H1 (cell line): Measurements from ENCODE around the gene TRIM71. TPM values are rescaled to one million over a fixed set of nuclear protein-coding genes. Genes with fewer than 3 reads are reported as not detected.

Experiments
- CTCF ChIA-PET: fragments of 300-600 bp; sonication (Branson Sonifier 250); formaldehyde crosslinking; loops from one replicate; lab custom pipeline; 2021; ENCODE audit not compliant: partially characterized antibody; lab: Charles Lee
- POLR2A ChIA-PET: fragments of 300-600 bp; sonication (Branson Sonifier 250); formaldehyde crosslinking; loops from one replicate; lab custom pipeline; 2021; ENCODE audit warnings: inconsistent platforms; ENCODE audit not compliant: partially characterized antibody; lab: Charles Lee
- DNase-seq, 2 experiments: peaks; one replicate each; pipeline versions ENCODE4 v3.0.0 to v3.0.0-alpha.2; 2010 to 2022; ENCODE audit warnings: low spot score in 2 of 2, low read depth in 1 of 2, mixed read lengths in 1 of 2
- FAIRE-seq: peaks from 2 replicates; lab custom pipeline; 2011; peaks lifted over from hg19 to GRCh38; lab: Jason Lieb, UNC
- H2AFZ ChIP-seq: 2 replicates; pipeline ENCODE4 v1.8.1; 2012; ENCODE audit warnings: low read length, inconsistent platforms
- H2AK5ac ChIP-seq: 2 replicates; pipeline ENCODE4 v1.6.1; 2013; ENCODE audit warnings: low read depth, low read length
- H2BK120ac ChIP-seq: replicated peaks from 2 replicates; pipeline ENCODE3; 2013; ENCODE audit warnings: low read depth, low read length, inconsistent platforms
- H2BK12ac ChIP-seq: 2 replicates; pipeline ENCODE4 v1.6.1; 2013; ENCODE audit warnings: low read depth, low read length
- H2BK15ac ChIP-seq: 2 replicates; pipeline ENCODE4 v1.6.1; 2013; ENCODE audit warnings: low read length
- H2BK20ac ChIP-seq: 2 replicates; pipeline ENCODE4 v1.6.1; 2013; ENCODE audit warnings: low read length
- H2BK5ac ChIP-seq: 2 replicates; pipeline ENCODE4 v1.6.1; 2013; ENCODE audit warnings: low read depth, low read length
- H3K14ac ChIP-seq: 2 replicates; pipeline ENCODE4 v1.6.1; 2013; ENCODE audit warnings: inconsistent platforms; ENCODE audit not compliant: insufficient read length
- H3K18ac ChIP-seq: 2 replicates; pipeline ENCODE4 v1.6.1; 2013; ENCODE audit warnings: low read length; ENCODE audit errors: extremely low read depth
- H3K23ac ChIP-seq: 2 replicates; pipeline ENCODE4 v1.6.1; 2013; ENCODE audit warnings: inconsistent platforms; ENCODE audit not compliant: insufficient read length
- H3K23me2 ChIP-seq: 2 replicates; pipeline ENCODE4 v1.6.1; 2013; ENCODE audit warnings: low read depth, low read length
- H3K27ac ChIP-seq: 2 replicates; pipeline ENCODE4 v1.6.1; 2011; ENCODE audit warnings: low read depth, low read length, inconsistent platforms
- H3K27me3 ChIP-seq, 4 experiments: replicated peaks in 1 of 4; 1 replicate in 1 of 4; 2 replicates in 3 of 4; pipeline versions ENCODE4 v1.6.1 to v1.8.1; 2011 to 2013; ENCODE audit warnings: low read length in 3 of 4, mild to moderate bottlenecking in 3 of 4, inconsistent platforms in 2 of 4, mixed read lengths in 2 of 4, moderate library complexity in 1 of 4; ENCODE audit not compliant: control insufficient read depth in 3 of 4, insufficient read depth in 3 of 4; ENCODE audit errors: extremely low read depth in 1 of 4
- H3K36me3 ChIP-seq, 4 experiments: 2 replicates each; pipeline versions ENCODE4 v1.6.1 to v1.8.1; 2011 to 2013; ENCODE audit warnings: mild to moderate bottlenecking in 4 of 4, low read length in 3 of 4, moderate library complexity in 2 of 4, control low read depth in 1 of 4, inconsistent platforms in 1 of 4; ENCODE audit not compliant: insufficient read depth in 4 of 4, control insufficient read depth in 2 of 4
- H3K4ac ChIP-seq: replicated peaks from 2 replicates; pipeline ENCODE3; 2013; ENCODE audit warnings: low read length, low read depth, mixed read lengths, inconsistent platforms; ENCODE audit not compliant: insufficient read length
- H3K4me1 ChIP-seq, 4 experiments: replicated peaks in 1 of 4; 1 replicate in 1 of 4; 2 replicates in 3 of 4; pipeline versions ENCODE4 v1.6.1 to v1.8.1; 2011 to 2013; ENCODE audit warnings: low read length in 3 of 4, inconsistent platforms in 2 of 4, mixed read lengths in 1 of 4; ENCODE audit not compliant: insufficient read depth in 4 of 4, control insufficient read depth in 3 of 4
- H3K4me2 ChIP-seq, 2 experiments: 2 replicates each; pipeline versions ENCODE4 v1.6.1 to v1.8.1; 2011 to 2013; ENCODE audit warnings: low read depth in 2 of 2, low read length in 2 of 2, control low read depth in 1 of 2, inconsistent platforms in 1 of 2, mild to moderate bottlenecking in 1 of 2; ENCODE audit not compliant: insufficient read depth in 1 of 2
- H3K4me3 ChIP-seq, 4 experiments: fragments of 200-600, 300-600 bp in 1 of 4; sonication (generic), shearing (Covaris generic), sonication (Bioruptor Twin) in 1 of 4; 2 replicates each; pipeline versions ENCODE4 v1.5.1 to v1.8.1; 2011 to 2016; ENCODE audit warnings: low read length in 4 of 4, low read depth in 3 of 4, control low read depth in 2 of 4, inconsistent platforms in 2 of 4, mild to moderate bottlenecking in 2 of 4, mixed read lengths in 1 of 4, moderate library complexity in 1 of 4; ENCODE audit not compliant: insufficient read depth in 2 of 4; ENCODE audit errors: extremely low read depth in 1 of 4
- H3K56ac ChIP-seq: replicated peaks from 2 replicates; pipeline ENCODE3; 2013; ENCODE audit warnings: low read depth, mild to moderate bottlenecking, mixed read lengths, low read length, inconsistent platforms; ENCODE audit not compliant: insufficient read length
- H3K79me1 ChIP-seq: 2 replicates; pipeline ENCODE4 v1.6.1; 2013; ENCODE audit warnings: low read depth, low read length, control low read depth
- H3K79me2 ChIP-seq, 2 experiments: 2 replicates each; pipeline versions ENCODE4 v1.6.1 to v1.8.1; 2012 to 2013; ENCODE audit warnings: low read length in 2 of 2, mild to moderate bottlenecking in 2 of 2, inconsistent platforms in 1 of 2; ENCODE audit not compliant: insufficient read depth in 2 of 2, control insufficient read depth in 1 of 2
- H3K9ac ChIP-seq, 4 experiments: replicated peaks in 1 of 4; 1 replicate in 1 of 4; 2 replicates in 3 of 4; pipeline versions ENCODE4 v1.6.1 to v1.8.1; 2011 to 2013; ENCODE audit warnings: low read depth in 3 of 4, low read length in 3 of 4, control low read depth in 2 of 4, mild to moderate bottlenecking in 2 of 4, moderate library complexity in 2 of 4, inconsistent platforms in 1 of 4; ENCODE audit errors: extremely low read depth in 1 of 4
- H3K9me3 ChIP-seq, 2 experiments: 2 replicates each; pipeline versions ENCODE4 v1.6.1 to v1.8.1; 2012 to 2013; ENCODE audit warnings: mild to moderate bottlenecking in 2 of 2, moderate library complexity in 2 of 2, control low read depth in 1 of 2, inconsistent platforms in 1 of 2, low read depth in 1 of 2, low read length in 1 of 2, mixed read lengths in 1 of 2; ENCODE audit not compliant: insufficient read depth in 2 of 2
- H4K20me1 ChIP-seq, 2 experiments: replicated peaks in 1 of 2; 2 replicates each; pipeline versions ENCODE3 to v1.8.1; 2011 to 2013; ENCODE audit warnings: inconsistent platforms in 2 of 2, low read length in 2 of 2, mild to moderate bottlenecking in 1 of 2; ENCODE audit not compliant: insufficient read depth in 2 of 2, control insufficient read depth in 1 of 2
- H4K5ac ChIP-seq: 2 replicates; pipeline ENCODE4 v1.6.1; 2013; ENCODE audit warnings: low read length, low read depth, mixed read lengths, inconsistent platforms; ENCODE audit not compliant: insufficient read length
- H4K8ac ChIP-seq: 2 replicates; pipeline ENCODE4 v1.8.0; 2013; ENCODE audit warnings: mild to moderate bottlenecking, moderate library complexity, low read length, inconsistent platforms; ENCODE audit not compliant: insufficient read depth; ENCODE audit errors: extremely low read depth
- H4K91ac ChIP-seq: replicated peaks from 2 replicates; pipeline ENCODE3; 2013; ENCODE audit warnings: low read length, mixed read lengths, inconsistent platforms; ENCODE audit not compliant: insufficient read length
- CTCF ChIP-seq, 3 experiments: IDR thresholded peaks; 1 replicate in 2 of 3; 2 replicates in 1 of 3; pipeline versions ENCODE4 v1.5.1 to v1.6.1; 2011; ENCODE audit warnings: low read length in 3 of 3, mild to moderate bottlenecking in 3 of 3, inconsistent platforms in 2 of 3, low read depth in 1 of 3, moderate library complexity in 1 of 3; ENCODE audit not compliant: insufficient read depth in 1 of 3; ENCODE audit errors: control extremely low read depth in 1 of 3
- KDM1A ChIP-seq: fragments of 200-600, 300-600 bp; sonication (generic); IDR thresholded peaks from 2 replicates; pipeline ENCODE4 v1.7.1; 2016; ENCODE audit warnings: mild to moderate bottlenecking, low read length, borderline replicate concordance
- RAD21 ChIP-seq, 2 experiments: IDR thresholded peaks in 1 of 2; conservative IDR thresholded peaks in 1 of 2; 2 replicates each; pipeline ENCODE4 v1.6.1; 2011; ENCODE audit warnings: low read depth in 2 of 2, low read length in 2 of 2, improper control_type of control experiment in 1 of 2, inconsistent platforms in 1 of 2, mild to moderate bottlenecking in 1 of 2, moderate library complexity in 1 of 2
- SIN3A ChIP-seq, 2 experiments: IDR thresholded peaks in 1 of 2; conservative IDR thresholded peaks in 1 of 2; 2 replicates each; pipeline ENCODE4 v1.6.1; 2011 to 2012; ENCODE audit warnings: low read length in 2 of 2, improper control_type of control experiment in 1 of 2, low read depth in 1 of 2, mild to moderate bottlenecking in 1 of 2
- TAF1 ChIP-seq: IDR thresholded peaks from 2 replicates; pipeline ENCODE4 v1.6.1; 2011; ENCODE audit warnings: mild to moderate bottlenecking, low read depth, low read length
- ZNF274 ChIP-seq: IDR thresholded peaks from 2 replicates; pipeline ENCODE4 v1.7.0; 2012; ENCODE audit warnings: low read length, borderline replicate concordance; ENCODE audit errors: extremely low read depth
- WGBS, 2 experiments: shearing (Covaris generic) in 1 of 2; methylation state at CpG; one replicate each; pipeline versions ENCODE4 v1.1.6 to v1.1.7; 2013 to 2015; ENCODE audit warnings: low lambda C conversion rate in 2 of 2, mixed read lengths in 2 of 2, inconsistent platforms in 1 of 2, low coverage in 1 of 2, missing lambda C conversion rate in 1 of 2; ENCODE audit not compliant: insufficient replicate concordance in 2 of 2, insufficient coverage in 1 of 2, insufficient read length in 1 of 2; ENCODE audit errors: extremely low coverage in 1 of 2, missing lambda C conversion rate in 1 of 2; 5-methylcytosine and 5-hydroxymethylcytosine counted together
- polyA plus RNA-seq, 7 experiments: library from polyadenylated mRNA; depleted of rRNA in 3 of 7; stranded (reverse) in 5 of 7; unstranded in 2 of 7; fragments of >200 nt in 5 of 7; fragments of 200-250 nt in 2 of 7; gene quantifications; 1 replicate in 5 of 7; 2 replicates in 1 of 7; 4 replicates in 1 of 7; pipeline versions ENCODE4 v1.2.1 to v1.2.3, GENCODE V29; 2011 to 2013; ENCODE audit warnings: missing spikeins in 2 of 7, mixed read lengths in 2 of 7
- total RNA-seq: library from RNA; stranded (reverse); fragmentation: NEBNext Ultra II Directional; extraction: Animal tissue kit (Norgen Biotek cat#: 25700); gene quantifications from 2 replicates; pipeline ENCODE4 v1.2.1, GENCODE V29; 2021

The TRIM71 gene
- total and polyA plus RNA-seq, 2 of the 8 experiments (the other 6 are each of a cell fraction or from before 2014, with no cell fraction given): 53.7 to 293 TPM

- Histone ChIP-seq H2BK5ac (no peak overlapping the region), H3K36me3 (no peaks in the 10 kb centered on the region), H4K5ac (no peak overlapping the region), H2BK120ac (no peak overlapping the region), H3K23me2 (no peaks in the 10 kb centered on the region), H3K56ac (no peak overlapping the region), H2AK5ac (no peak overlapping the region), H3K27ac (no peak overlapping the region), H3K14ac (no peak overlapping the region), H4K20me1 (no peaks in the 10 kb centered on the region)
- TF ChIP-seq KDM1A: no peak
- no peak for TF ChIP-seq TAF1
- TF ChIP-seq ZNF274: no peak
- TF ChIP-seq CTCF (IDR thresholded peaks at IDR 0.05; ENCODE audit: control extremely low read depth in 1 of 3, insufficient read depth in 1 of 3, low read depth in 1 of 3, low read length in 3 of 3): no peak
- no peak for TF ChIP-seq RAD21 (IDR thresholded peaks at IDR 0.05 in 1 of 2, conservative IDR thresholded peaks at IDR 0.05 in 1 of 2; ENCODE audit: low read depth in 2 of 2, low read length in 2 of 2)
- no peak for TF ChIP-seq SIN3A (conservative IDR thresholded peaks at IDR 0.05 in 1 of 2, IDR thresholded peaks at IDR 0.05 in 1 of 2; ENCODE audit: low read depth in 1 of 2, low read length in 2 of 2)
- TF ChIP-seq, all 59 proteins: peak for 0
- Histone ChIP-seq H3K4me1 (no peaks in the 10 kb centered on the region), H2AFZ (0 out of 2 replicates have a peak overlapping the region, but pooled peaks have one; percentile 20), H2BK12ac (no peak overlapping the region), H3K18ac (no peak overlapping the region), H3K4ac (no peak overlapping the region), H3K79me2 (no peaks in the 10 kb centered on the region), H3K27me3 (no peaks in the 10 kb centered on the region), H2BK20ac (no peak overlapping the region), H4K91ac (no peak overlapping the region), H3K9me3 (peaks cover 0 to 2% of the 10 kb centered on the region in 2 experiments; a peak in 1 of 4 replicates), H3K23ac (no peak overlapping the region), H3K9ac (no peak overlapping the region), H3K4me2 (no peak overlapping the region), H3K4me3 (no peak overlapping the region), H3K79me1 (no peaks in the 10 kb centered on the region), H2BK15ac (no peak overlapping the region), H4K8ac (no peak overlapping the region)
- ChIA-PET POLR2A (interaction anchor here (0.7 to 1.4 kb wide), 3 partner anchors 36 to 239 kb away, joined by 3 to 4 read pairs (median 3); no protein-coding TSS in a partner anchor), CTCF (no interaction called here)
- FAIRE-seq: no peak
- WGBS, 2 experiments: 97% methylated on average over 2 of the region's 2 CpGs; no CpG with 5 or more reads in 1 of the 2 experiments
- DNase-seq: no peak
Observed at GRCh38 chr3:32937331-32937730, 119.5 kb downstream of the TRIM71 start.
